Measurements from ENCODE around the gene HDLBP.

Gene HDLBP

GRCh38 chr2:241228081-241228859 is 87.2 kb downstream of the HDLBP start:
- DNase-seq (ENCODE audit: low read depth), result no peak

- no peak for DNase-seq (ENCODE audit: low read depth)
Measured at GRCh38 chr2:241227594-241227993, 87.9 kb downstream of the HDLBP start.

DNA sequence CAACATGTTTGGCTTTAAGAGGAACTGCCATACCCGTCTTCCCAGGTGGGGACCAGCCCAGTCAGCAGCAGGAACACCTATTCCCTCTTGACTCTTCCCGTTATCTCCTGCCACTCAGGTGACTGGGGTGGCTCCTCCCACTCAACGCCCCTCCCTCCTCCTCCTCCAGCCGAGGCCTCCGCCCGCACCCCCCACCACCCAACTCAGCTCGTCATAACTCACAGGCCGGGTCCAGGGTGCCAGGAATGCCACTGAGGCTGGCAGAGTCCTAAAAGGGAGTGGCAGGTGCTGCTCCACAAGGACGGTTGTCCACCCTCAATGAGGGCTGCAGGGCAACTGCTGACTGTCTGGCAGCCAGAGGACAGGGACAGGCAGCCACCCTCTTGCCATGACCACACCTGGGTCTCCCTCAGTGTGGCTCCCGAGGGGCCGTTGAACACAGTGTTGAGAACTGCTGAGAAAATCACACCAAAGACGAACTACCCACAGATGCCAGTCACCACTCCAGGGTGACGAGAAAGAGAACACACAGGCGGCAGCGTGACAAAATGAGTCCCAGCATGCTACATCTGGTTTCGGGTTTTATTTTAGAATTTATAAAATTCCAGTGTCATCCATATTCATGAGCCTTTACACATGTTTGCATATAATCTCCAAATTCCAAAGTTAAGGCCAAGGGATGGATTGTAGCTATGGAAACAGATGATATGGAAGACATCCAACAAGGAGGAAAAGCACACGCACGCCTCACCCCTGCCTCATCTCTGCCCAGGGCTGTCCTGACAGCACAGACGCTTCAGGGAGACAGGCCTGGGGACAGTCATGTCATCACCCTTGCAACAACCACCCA is 88.5 kb downstream of the HDLBP start:
- no peak for DNase-seq (ENCODE audit: low read depth)

DNA sequence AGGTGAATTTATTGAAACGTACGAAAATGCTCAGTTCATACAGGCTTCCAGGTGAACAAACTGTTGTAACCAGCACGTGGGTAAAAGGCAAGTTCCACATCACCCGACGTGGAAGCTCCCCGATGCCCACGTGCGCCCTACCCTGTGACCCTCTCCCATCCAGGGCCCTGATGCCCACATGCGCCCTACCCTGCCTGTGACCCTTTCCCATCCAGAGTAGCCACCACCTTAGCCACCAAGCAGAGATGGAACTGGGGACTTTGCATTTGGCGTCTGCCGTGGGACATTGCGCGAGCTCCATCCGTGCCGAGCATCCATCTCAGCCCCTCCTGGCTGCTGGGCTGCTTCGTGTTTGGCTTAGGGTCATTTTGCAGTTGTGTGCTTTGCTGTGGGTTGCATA is 89.5 kb downstream of the HDLBP start:
- no peak for DNase-seq (ENCODE audit: low read depth)

GRCh38 chr2:241225545-241225944 is 89.9 kb downstream of the HDLBP start:
- DNase-seq (ENCODE audit: low read depth), result no peak

- no peak for DNase-seq (ENCODE audit: low read depth)
Measured at GRCh38 chr2:241224851-241225438, 90.5 kb downstream of the HDLBP start.

- no peak for DNase-seq (ENCODE audit: low read depth)
Measured at GRCh38 chr2:241224018-241224850, 91.2 kb downstream of the HDLBP start.

DNA sequence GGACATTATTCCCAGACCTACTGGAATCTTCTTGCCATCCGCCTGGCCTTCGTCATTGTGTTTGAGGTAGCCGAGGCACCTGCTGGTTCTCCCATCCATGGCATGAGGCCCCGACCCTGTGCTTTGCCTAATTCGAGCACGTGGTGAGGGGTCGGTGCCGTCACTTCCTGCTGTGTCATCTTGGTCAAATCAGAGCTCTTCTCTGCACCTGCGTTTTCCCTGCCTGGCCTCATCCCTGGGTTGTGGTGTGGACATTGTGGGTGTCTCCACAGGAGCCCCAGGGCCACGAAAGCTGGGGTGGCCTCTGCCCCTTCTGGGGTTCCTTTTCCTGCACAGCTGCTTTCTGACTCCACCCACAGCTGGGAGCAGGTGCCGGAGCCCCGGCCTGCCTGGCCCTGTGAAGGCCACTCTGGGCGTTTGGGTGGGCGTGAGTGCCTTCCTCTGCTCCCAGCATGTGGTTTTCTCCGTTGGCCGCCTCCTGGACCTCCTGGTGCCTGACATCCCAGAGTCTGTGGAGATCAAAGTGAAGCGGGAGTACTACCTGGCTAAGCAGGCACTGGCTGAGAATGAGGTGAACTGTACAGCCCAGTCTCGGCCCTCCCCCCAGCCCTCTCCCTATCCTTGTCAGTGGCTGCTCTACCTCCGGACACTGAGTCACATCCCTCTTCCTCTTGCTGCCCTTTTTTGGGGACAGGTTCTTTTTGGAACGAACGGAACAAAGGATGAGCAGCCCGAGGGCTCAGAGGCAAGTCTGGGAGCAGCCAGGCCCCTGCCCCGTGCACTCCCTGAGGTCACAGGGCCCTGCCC is 92.1 kb downstream of the HDLBP start:
- DNase-seq (ENCODE audit: low read depth), result no peak

- no peak for DNase-seq (ENCODE audit: low read depth)
Measured at GRCh38 chr2:241219856-241220356, 95.6 kb downstream of the HDLBP start.

DNA sequence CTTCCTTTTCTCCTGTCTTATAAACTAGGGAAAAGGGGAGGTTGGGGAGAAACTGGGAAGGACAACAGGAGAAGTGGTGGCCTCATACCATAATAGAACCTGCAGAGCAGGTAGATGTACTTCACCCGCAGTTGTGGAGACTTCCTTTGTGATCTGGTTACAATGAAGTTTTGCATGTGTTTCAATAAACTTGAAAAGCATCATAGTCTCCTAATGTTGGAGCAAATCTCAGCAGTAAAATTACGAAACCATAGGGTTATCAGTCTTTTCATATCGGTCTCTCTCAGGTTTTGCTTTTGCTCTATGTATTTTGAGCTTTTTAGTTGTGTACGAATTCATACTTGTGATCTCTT is 96.5 kb downstream of the HDLBP start:
- no peak for DNase-seq (ENCODE audit: low read depth)

DNA sequence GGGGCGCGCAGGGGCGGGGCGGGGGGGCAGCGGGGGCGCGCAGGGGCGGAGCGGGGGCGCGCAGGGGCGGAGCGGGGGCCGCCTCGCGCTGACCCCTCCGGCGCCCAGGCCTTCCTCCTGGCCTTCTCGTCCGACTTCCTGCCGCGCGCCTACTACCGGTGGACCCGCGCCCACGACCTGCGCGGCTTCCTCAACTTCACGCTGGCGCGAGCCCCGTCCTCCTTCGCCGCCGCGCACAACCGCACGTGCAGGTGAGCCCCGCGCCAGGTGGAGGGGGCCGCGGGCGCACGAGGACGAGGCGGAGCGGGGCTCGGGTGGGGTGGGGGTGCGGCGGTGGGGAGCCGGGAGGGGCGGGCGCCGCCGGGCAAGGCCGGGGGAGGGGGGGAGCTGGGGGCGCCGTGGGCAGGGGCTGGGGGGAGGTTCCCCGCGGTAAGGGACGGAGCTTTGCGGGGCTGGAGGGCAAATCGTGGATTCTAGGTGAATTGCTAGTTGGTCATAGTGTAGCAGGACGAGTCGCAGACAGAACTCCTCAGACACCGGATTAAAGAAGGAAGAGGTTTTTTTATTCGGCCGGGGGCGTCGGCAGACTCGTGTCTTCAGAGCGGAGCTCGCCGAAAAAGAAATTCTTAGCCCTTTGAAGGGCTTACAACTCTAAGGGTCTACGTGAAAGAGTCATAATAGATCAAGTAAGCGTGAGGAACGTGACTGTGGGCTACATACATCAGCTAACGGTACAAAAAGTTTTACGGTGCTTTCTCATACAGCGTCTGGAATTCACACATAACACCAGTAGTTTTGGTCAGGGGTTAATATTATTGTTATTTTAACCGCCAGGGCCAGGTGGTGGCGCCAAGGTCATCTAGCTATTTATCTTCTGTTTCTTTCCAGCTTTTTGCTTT is 97.1 kb downstream of the HDLBP start:
- no peak for DNase-seq (ENCODE audit: low read depth)

GRCh38 chr2:241217320-241218031 is 98.0 kb downstream of the HDLBP start:
- no peak for DNase-seq (ENCODE audit: low read depth)

DNA sequence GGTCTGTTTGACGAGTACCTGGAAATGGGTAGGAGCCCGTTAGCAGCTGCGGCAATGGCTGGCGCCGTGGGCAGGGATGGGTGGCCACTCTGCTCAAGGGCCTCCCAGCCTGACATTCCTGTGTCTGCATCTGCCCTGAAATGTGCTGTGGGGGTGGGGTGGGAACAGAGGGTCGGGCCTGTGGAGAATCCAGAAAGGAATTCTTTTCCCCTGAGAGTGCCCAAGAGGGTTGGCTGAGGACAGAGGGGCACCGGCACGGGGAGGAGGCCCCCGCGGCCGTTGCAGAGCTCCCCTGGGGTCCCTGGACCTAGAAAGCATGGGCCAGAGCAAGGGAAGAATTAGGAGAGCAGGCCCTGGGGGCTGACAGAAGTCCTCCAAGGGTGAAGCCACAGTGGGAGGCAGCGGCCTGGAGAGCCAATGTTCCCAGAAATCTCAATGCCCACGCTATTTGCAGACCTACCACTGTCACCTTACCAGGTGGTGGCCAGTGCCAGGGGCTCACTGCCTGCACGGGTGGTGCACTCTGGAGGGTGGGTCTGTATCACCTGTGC is 99.2 kb downstream of the HDLBP start:
- DNase-seq (ENCODE audit: low read depth), result no peak

DNA sequence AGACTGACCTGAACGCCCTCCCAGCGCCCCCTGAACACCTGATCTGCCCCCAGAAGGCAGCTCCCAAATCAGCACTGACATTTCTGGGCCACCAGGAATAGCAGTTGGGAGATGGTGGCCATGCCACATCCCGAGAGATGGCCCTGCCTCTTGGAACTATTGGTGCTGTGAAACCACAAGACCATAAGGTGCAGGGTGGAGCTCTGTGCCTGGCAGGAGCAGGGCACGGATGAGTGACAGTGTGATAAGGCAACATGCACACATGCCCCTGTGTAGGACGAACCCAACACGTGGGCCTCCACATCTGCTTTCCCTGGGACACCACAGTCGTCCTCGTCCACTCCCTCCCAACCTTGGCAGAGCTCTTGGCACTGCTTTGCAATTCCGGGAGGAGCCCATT is 100.1 kb downstream of the HDLBP start:
- DNase-seq (ENCODE audit: low read depth), result no peak

DNA sequence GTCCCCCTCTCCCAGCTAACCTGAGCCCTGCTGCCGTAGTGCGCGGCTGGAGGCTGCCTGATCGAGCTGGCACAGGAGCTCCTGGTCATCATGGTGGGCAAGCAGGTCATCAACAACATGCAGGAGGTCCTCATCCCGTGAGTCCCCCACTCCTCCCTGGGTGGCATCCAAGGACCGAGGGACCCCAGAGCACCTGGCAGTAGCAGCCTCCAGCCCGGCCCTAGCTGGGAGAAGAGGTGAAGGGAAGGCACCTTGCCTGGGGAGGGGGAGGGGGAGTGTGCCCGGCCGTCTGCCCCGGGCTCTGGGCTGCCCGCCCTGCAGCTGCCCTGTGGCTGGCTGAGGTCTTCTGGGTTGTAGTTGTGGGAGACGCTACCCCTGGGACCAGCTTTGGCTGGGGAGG is 100.7 kb downstream of the HDLBP start:
- DNase-seq (ENCODE audit: low read depth), result no peak

- no peak for DNase-seq (ENCODE audit: low read depth)
Measured at GRCh38 chr2:241214209-241214608, 101.3 kb downstream of the HDLBP start.

DNA sequence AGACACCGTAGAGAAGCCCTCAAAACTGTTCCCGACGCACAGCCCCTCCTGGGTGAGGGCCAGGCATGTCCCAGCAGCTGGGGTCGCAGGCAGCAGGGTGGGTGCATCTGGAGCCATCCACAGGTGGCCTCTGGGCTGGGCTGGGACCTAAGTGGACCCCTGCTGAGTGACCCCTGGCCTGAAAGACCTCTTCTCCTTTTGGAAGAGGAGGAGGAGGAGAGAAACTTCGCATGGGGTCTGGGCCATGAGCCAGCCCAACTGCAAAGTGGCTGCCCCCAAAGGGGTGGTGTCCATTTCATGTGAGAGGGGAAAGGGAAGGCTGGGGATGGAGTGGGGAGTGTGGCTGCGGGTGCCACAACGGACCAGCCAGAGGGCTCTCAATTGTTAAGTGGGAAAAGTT is 101.9 kb downstream of the HDLBP start:
- DNase-seq (ENCODE audit: low read depth), result no peak

- DNase-seq (ENCODE audit: low read depth), result no peak
Measured at GRCh38 chr2:241213041-241213440, 102.4 kb downstream of the HDLBP start.

GRCh38 chr2:241211276-241211675 is 104.2 kb downstream of the HDLBP start:
- no peak for DNase-seq (ENCODE audit: low read depth)
